Stimulated activated CD4-positive, alpha-beta T cell treated with anti-CD3 and anti-CD28 coated beads, Interleukin-1b, Interleukin-23, amount 100 ng/mL, for 1 hour (primary cell): ENCODE measurements around the gene COQ10B.
"Not testable (repeated sequence)": the region's sequence is repeated elsewhere in the genome, so short reads cannot be mapped to it uniquely, and the experiment has no call there.

Experiments used
- DNase-seq, 2 donors: peaks; one replicate each; pipeline ENCODE4 v3.0.0-alpha.2; 2020; ENCODE audit warnings: low read depth in 2 of 2

The COQ10B gene

DNA sequence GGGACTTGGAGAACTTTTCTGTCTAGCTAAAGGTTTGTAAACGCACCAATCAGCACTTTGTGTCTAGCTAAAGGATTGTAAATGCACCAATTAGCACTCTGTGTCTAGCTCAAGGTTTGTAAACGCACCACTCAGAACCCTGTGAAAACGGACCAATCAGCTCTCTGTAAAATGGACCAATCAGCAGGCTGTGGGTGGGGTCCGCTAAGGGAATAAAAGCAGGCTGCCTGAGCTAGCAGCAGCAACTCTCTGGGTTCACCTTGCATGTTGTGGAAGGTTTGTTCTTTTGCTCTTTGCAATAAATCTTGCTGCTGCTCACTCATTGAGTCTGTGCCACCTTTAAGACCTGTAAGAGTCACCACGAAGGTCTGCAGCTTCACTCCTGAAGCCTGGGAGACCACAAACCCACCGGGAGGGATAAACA lies 2.4 kb upstream of the COQ10B start:
- DNase-seq = not testable (repeated sequence)

GRCh38 chr2:197452754-197453122 lies 614 bp upstream of the COQ10B start:
- no peak for DNase-seq

DNA sequence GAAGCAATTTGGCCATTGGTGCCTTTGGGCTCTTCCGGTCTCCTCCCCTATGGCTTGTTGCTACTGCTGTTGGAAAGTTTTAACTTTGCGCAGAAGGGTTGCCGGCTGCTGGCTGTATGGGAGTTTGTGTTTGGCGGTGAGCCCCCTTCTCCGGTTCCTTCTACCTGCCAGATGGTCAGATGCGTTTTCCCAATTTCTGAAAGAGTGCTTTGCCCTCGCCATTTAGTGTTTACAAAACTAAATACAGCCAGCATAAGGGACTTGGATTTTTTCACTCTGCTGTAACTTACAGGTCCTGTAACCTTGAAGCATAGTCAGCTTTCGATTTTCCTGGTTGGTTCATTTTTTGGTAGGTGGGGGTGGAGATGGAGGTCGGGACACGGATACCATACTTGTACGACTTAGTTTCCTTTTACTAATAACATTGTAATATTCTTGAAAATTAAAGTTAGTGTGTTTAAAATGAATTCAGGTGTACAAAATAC lies 604 bp downstream of the COQ10B start:
- DNase-seq = no peak

DNA sequence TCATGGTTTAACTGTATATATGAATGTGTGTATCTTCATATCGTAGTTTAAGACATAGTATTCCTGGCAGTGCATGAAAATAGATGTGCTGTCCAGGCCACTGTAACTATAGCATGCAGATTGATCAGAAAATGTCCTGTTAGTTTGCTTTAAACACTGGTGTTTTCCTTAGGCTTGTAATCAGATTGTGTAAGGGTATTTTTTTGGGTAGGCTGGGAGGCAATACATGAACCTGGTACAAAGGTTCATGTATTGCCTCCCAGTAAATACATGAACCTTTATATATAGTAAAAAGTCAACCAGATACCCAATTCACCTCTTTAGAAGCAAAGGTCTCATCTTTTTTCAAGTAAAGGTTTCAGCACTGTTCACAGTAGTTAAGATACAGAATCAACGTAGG lies 1.6 kb downstream of the COQ10B start:
- DNase-seq = no peak

DNA sequence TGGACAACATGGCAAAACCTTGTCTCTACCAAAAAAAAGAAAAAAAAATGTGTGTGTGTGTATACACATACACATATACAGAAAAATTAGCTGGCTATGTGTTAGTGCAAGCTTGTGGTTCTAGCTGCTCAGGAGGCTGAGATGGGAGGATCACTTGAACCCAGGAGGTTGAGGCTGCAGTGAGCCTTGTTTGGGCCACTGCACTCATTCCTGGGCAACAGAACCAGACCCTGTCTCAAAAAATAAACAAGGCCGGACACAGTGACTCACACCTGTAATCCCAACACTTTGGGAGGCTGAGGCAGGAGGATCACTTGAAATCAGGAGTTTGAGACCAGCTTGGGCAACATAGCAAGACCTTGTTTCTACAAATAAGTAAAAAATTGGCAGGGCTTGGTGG lies 2.1 kb downstream of the COQ10B start:
- DNase-seq = no peak

DNA sequence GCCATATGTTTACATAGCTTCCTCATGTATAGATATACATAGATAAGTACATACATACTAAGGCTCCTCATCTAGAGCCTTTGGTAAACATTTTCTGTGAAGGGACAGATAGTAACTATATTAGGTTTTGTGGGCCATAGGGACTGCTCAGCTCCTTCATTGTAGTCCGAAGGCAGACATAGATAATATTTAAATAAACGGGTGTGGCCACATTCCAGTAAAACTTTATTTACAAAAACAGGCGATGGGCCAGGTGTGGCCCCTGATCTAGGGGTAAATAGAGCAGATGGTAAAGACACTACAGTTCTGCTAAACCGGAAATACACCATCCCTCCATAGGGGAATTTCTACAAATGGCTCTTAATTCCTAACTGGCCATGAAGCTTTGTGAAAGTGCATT lies 7.3 kb downstream of the COQ10B start:
- no peak for DNase-seq

- no peak for DNase-seq
These were observed 7.7 kb downstream of the COQ10B start for GRCh38 chr2:197461057-197461456.

DNA sequence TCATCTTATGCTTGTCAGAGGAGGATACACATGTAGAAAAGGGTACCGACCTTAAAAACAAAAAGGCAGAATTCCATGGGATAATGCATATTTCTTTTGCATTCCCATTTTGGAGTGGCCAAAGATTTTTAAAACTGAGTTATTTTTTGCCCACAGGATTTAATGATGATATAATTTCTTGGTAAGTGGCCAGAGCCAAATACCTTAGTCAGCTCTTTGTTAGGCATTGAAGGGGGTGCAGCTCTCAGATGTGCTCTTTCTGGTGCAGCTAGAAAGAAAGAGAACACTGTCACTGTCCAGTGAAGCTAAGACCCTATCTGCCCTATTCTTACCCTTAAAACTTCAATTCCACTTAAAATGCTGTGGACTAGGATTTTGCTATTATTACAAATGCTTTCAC lies 10.8 kb downstream of the COQ10B start:
- DNase-seq = no peak

GRCh38 chr2:197472166-197472565 lies 18.8 kb downstream of the COQ10B start:
- no peak for DNase-seq

- no peak for DNase-seq
These were observed 24.4 kb downstream of the COQ10B start for GRCh38 chr2:197477797-197478196.

DNA sequence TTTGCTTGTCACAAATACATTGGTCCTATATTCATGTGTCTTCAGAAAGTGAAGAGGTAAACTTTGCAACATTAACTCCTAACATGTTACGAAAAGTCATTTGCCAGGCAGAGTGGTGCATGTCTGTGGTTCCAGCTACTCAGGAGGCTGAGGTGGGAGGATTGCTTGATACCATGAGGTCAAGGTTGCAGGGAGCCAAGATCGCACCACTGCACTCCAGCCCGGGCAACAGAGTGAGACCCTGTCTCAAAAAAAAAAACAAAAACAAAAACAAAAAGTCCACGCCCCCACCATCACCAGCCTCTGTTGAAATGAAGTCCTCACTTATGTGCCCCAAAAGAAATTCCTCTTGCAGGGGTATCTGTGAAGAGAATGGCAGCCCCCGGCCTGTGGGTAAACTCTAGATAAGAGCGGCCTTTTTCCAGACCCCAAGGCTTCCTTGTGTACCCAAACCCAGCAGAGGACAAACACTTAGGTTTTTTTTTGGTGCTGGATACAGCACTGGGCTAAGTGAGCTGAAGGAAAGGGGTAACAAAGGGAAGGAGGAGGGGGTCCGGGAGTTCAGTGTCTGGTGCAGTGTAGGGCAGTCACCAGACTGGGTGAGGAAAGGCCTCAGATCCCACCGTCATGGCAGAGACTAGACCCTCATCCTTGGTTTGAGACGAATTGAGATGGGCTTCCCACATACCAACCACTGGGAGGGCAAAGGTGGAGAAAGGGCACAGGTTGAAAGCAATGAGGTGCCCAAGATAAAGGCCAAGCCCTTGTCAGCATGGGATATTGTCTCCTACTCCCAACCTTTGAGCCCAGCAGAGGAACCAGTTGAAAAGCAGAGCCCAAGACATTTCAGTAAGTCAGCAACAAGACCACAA lies 27.0 kb downstream of the COQ10B start:
- no peak for DNase-seq

DNA sequence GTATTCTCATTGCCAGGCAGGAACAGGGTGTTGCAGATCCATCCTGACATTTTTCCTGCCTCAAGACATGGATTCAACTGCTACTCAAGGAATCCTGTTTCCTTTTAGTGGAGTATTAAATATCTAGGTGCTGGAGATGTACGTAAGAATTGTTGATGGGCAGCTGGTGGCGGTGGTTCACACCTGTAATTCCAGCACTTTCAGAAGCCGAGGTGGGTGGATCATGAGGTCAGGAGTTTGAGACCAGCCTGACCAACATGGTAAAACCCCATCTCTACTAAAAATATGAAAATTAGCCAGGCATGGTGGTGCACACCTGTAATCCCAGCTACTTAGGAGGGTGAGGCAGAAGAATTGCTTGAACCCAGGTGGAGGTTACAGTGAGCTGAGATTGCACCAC lies 30.9 kb downstream of the COQ10B start:
- DNase-seq = not testable (repeated sequence)

GRCh38 chr2:197486175-197486574 lies 32.8 kb downstream of the COQ10B start:
- DNase-seq = no peak

GRCh38 chr2:197487385-197487784 lies 34.0 kb downstream of the COQ10B start:
- no peak for DNase-seq

- no peak for DNase-seq
These were observed 42.2 kb downstream of the COQ10B start for GRCh38 chr2:197495433-197496134.

DNA sequence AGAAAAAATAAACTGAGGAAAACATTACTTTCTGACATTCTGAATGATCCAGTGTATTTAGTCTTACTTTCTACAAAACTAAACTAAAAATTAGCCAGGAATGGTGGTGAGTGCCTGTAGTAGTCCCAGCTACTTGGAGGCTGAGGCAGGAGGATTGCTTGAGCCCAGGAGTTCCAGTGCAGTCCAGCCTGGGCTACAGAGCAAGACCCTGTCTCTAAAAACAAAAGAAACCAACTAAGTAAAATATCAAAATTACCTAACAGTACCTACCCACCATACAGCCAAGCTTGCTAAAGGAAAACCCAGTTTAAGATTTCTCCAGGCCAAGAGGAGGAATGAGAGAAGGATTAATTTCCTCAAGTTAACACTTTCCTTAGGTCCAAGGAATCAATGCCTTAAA lies 43.3 kb downstream of the COQ10B start:
- no peak for DNase-seq

DNA sequence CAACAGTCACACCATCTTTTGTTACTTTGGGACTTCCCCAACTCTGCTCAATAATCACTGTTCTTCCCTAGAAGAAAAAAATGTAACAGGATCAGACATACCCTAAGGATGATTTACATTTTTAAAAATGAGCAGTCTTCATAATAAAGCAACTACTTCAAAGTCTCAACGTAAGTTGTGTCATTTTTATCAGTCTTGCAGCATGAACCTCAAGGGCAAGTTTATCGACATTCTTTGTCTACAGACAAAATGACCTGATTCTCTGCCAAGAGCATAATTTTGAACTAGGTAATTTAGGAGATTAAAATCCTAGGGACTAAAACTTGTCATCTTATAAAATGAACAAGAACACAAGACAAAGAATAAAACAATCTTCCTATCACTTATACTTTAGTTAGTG lies 44.0 kb downstream of the COQ10B start:
- DNase-seq = no peak

- DNase-seq = no peak
These were observed 45.0 kb downstream of the COQ10B start for GRCh38 chr2:197498235-197498936.

DNA sequence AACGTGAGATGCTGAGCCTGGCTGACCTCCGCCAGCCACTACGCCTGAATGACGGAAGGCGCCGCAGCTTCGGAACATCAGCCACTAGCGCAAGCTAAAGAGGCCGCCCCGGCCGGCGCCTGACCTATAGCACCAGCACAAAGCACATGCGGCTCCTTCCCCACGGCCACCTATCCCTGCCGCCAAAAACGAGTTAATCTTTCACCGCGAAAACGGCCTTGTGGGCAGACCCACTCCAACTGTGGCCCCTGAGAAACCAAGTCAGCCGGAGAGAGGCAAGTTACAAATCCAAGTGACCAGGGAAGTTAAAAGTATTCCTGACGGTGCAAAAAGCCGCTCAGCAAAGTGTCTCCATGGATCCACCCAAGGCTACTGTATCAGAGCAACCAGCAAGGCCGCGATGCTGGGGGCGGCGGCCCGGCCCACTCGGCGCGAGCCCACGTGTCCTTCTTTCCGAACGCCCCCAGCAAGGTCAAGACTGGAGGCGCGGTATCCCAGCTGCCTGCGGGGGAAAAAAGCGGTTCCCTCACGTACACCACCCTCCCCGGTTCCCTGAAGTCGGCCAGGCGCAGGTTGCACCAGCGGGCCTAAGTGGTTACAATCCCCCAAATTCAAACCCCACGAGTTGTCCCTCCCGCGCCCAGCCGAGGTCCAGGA lies 45.7 kb downstream of the COQ10B start:
- peak in 1 of 2 donors; percentile 21 for DNase-seq

- peak; percentile 93 for DNase-seq
These were observed 46.5 kb downstream of the COQ10B start, which contains the start of the genes HSPD1 and HSPE1 for GRCh38 chr2:197499594-197500502. Gene HSPD1, minus strand, starts transcription at chr2:197499840. Its CDS starts 992 bp downstream, at chr2:197498848. Gene HSPE1, plus strand, starts transcription at chr2:197500379. Its CDS starts 58 bp downstream, at chr2:197500437.
